Measurements from ENCODE around the gene ARHGAP26.

Gene ARHGAP26

DNA sequence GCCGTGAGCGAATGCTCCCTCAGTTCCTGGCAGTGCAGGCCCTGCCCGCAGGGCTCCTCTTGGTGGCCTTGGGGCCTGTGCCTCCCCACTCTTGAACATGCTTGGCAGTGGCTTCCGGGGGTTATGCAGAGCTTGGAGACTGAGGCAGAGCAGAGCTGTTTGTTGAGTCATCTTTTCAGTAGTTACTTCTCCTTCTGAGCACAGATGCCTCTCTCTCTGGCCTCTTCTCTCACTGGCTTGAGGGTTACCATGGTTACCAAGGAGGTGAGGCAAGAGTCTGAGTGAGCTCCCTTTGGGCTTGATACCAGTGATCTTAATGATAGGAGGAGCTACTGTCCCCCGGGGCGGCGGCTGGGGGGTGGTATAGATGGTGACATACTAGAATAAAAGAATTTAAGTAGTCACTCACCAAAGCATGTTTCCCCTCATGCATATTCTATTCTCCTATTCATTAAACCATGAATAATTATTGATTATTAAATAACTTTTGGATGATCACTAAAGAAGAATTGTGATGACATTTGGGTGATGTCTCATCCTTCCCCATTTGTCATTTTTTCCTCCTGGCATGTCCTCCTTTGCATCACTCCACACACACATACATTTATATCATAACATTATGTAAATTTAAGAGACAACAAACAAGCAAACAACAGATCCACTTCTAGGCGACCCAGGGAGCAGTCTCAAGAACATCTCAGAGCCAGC lies 111.1 kb downstream of the ARHGAP26 start:
- DNase-seq = no peak

DNA sequence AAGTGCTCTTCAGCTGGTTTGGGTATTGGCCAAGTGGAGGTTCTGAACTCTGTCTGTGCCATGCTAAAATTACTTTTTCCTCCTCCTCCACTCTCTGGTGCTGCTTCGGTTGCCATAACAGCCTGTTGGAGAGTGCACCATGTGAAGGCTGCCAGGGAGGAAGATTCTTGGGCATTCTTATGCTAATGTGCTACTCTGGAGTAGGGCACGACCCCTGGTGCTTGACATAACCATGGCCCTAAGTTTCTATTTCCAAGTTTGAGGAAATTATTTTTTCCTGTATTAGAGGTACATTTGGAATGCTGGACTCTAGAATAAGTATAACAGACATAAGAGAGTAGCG lies 111.6 kb downstream of the ARHGAP26 start:
- no peak for DNase-seq

DNA sequence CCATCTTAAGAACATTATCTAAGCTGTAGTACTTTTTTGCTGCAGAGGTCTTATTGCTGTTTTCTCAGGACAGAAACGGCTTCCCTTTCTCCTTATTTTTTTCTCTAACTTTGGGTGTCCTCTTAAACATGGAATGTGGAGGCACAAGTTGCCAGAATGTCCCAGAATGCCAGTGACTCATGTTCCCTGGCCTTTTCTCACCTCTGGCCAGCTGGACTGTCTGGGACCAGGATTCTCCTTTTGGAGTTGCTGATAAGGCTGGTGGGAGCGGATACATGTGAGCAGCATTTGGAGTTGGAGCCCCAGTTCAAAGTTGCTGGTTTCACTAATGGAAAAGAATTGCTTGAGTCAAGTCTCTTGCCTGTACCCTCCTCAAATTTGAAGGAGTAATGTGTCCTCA lies 112.8 kb downstream of the ARHGAP26 start:
- no peak for DNase-seq

DNA sequence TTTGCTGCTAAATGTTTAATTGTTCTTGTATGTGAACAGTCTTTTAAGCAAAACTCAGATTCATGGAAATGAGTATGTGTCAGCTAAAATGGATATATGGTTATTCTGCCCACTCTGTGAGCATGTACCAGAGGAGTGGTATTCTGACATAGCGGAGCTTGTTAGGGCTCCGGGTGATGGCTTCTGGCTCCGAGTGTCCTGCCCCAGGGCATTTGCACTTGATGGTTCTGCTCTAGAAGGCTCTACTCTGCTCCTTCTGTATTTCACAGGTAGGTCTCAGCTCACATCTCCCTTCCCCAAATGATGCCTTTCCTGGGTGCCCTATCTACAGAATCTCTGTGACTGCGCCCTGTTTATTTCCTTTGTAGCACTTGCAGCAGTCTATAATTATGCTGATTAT lies 113.3 kb downstream of the ARHGAP26 start:
- DNase-seq = no peak

DNA sequence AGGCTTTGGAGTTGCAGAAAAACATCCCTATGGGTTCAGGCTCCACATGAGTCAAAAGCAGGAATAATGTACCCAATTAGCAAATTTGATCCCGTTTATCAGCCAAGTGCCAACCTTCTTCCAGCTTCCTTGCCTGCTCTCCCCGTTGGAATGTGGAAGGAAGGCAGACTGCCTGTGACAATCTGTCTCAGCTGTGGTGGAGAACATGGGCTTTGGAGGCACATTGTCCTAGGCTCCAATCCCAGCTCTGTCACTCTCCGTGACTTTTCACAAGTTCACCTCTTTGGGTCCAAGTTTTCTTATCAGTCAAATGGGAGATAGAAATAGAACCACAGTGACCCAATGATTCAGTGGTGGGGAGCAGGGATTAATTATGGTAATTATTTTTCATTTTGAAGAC lies 113.9 kb downstream of the ARHGAP26 start:
- no peak for DNase-seq

DNA sequence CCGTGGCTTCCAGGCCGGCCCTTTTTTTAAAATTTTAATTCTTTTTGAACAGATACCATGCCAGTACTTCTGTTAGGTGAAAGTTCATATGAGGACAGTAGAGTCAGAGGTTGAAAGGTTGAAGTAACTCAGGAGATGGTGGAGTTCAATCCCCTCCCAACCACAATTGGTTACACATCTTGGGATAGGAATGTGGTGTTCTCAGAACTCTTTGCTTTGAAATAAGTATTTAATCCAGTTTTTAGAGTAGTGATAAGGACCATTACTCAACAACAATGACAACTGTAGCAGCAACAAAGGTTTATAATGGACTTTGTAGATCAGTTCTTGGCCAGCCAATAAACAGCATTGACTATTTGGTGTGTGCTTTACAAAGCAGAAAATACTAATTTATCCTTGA lies 116.0 kb downstream of the ARHGAP26 start:
- DNase-seq = no peak

DNA sequence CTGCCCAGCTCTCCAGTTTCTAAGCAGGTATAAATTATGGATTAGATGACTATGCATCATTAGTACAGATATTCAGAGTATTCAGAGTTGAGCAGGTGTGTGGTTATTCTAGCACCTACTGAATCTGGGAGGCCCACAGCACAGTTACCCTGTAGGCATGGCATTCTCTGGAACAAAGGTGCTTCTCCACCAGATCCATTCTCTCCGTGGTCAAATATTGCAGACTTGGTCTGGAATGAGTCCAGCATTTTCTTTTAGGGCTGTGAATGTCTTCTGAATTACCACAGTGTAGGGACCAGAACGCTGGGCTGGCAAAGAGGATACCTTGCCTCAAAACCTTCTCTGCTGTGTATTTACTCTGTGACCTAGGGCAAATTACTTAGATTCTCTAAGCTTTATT lies 116.8 kb downstream of the ARHGAP26 start:
- DNase-seq = no peak

DNA sequence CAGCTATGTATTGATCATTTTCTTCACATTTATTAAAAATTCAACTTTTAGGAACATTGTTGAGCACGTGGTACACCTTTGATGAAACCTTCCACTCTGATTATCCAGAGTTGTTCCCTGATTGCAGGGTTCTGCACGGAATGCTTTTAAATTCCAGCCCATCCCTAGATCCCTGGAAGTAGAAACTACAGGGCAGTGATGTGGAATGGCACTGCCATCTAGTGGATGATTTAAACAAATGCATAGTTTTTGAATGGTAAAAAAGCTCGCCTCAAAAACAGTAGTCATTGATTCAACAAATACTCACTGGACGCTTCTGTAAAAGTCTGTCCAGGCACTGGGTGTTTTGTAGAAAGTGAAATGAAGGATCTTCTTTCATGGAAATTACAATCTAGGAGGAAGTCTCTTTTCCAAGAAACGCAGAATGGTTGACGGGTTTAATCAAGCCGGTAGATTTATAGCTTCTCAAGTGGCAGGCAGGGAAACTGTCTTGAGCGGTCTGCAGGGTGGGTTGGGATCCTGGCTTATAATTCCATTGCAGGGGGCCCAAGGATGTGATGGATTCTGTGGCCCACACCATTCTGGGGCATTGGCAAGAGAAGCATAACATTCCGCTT lies 118.4 kb downstream of the ARHGAP26 start:
- DNase-seq = no peak

DNA sequence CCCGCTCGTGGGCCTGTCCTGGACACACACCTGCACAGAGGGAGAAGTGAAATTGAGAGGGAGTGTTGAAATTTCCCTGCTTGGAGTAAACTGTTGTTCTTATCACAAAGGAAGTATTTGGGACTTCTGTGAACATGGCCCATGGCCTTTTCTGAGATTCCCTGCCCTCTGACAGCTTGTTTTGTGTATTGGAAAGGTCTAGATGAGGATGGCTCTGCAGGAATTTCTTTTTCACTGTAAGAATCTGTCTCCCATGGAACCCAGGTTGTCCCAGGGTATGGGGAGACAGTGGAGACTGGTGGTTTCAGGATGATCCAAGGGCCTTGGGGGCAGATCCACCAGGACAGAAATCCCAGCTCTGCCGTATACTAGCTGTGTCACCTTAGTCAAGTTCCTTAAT lies 121.8 kb downstream of the ARHGAP26 start:
- no peak for DNase-seq

DNA sequence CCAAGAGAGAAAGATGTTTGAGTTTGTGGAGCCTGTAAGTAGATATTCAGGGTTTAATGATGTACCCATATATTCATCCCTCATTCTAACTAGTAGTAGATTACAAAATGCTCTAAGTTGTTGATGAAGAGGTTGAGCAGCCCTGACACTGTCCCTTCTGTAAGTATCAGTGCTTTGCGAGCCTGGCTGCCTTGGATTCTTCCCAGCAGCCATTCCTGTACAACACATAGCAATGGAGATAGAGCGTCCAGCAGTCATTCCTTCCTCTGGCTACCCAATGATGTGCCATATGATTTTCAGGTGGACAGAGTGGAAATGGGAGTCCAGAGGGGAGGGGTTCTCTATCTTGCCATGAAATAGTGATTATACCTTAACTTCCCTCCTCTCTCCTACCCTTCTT lies 124.1 kb downstream of the ARHGAP26 start:
- DNase-seq = no peak

DNA sequence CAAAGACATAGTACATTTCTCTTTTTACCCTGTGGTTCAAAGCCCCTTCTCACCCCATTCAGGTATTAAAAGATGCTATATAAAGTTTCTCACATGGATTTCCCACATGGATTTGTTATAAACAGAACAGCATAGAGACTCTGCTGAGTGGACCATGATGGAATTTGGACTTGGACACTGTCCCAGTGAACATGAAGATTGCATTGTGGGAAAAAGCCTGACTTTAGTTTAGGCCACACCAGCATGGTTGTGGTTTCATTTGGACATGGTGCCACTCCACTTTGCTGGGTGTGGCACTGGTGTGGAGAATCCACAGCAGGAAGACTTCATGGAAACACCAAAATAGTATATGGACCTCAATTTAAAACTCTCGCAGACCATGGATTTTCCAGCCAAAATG lies 124.6 kb downstream of the ARHGAP26 start:
- no peak for DNase-seq

DNA sequence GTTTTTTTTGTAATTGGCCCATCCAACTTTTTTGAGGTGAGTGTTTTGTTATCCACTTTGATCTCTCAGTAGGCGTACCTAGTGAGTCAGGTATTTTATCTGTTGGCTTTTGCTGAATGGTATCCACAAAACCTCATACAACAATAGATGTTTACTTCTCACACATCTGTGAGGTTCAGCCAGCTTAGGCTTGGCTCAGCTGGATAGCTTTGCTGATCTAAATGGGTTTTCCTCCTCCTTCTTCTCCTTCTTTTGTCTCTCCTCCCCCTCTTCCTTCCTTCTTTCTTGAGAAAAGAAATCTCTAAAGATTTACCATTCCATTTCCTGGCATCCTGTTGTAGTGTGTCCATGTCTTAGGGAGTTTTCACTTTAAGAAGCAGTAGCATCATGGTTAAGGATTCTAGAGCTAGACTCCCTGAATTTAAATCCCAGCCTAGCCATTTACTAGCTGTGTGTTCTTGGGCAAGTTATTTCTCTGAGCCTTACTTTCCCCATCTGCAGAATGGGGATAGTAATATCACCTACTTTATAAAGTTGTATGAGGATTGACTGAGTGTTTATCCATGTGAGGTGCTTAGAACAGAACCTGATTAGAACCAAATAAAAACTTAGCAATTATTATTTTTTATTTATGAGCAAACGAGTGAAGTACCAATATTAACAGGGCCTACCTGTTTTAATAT lies 126.3 kb downstream of the ARHGAP26 start:
- no peak for DNase-seq

DNA sequence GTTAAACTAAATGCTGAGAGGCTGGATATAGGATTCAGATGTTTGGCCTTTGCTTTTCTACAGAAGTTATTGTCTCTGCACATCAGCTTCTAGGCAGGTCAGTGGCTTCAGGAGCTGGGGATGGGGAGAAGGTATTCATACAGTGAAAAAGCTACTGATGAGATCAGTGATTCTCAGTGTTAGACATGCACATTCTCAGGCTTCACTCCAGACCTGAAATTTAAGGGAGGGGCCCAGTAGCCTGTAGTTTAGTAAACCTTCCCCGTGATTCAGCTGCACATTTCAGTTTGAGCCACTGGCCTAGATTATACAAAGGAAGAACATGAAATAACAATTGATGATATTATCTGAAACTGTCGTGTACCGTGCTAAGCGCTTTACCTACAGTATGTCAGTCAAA lies 127.2 kb downstream of the ARHGAP26 start:
- no peak for DNase-seq

DNA sequence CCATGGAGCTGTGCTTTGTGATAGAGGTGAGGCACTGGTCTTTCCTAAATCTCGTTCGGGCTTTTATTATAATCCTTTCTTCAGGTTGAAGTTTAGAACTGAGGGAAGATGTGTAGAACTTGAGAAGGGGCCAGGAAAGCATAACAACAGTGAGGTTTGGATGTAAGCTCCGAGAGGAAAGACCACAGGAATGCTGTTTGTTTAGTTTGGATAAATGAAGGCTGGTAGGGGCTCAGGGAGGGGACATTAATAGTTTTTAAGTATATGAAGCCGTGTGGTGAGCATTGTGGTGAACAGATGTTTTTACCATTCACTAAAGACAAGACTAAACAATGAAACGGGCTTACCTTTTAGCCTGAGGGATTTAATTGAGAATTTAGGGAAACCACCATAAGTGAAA lies 130.8 kb downstream of the ARHGAP26 start:
- no peak for DNase-seq

DNA sequence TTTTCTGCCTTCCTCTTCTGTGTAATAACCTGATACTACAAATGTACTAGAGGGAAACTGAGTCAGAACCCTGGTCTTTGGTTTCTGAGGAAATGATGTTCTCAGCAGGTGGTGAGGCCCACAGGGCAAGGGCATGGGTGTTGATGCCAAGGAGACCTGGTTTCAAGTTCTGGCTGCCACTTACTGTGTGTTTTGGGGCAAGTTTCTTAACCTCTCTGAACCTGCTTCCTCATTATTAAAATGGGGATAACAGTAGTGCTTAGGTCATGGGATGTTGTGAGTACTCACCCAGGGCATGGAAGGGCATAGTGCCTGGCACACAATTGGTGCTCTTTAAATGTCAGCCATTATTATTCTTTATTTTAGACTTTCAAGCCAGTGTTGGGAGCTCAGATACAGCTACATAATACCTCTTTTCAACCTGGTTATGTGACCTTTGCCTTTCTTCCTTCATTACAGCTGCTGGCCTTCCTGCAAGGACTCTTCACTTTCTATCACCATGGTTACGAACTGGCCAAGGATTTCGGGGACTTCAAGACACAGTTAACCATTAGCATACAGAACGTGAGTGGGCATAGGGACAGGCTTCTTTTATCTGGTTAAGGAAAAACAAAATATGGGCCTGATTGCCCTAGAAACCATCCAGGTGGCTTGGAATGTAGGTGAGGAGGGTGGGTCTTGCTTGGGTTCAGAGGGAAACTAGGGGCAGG lies 131.5 kb downstream of the ARHGAP26 start:
- no peak for DNase-seq

DNA sequence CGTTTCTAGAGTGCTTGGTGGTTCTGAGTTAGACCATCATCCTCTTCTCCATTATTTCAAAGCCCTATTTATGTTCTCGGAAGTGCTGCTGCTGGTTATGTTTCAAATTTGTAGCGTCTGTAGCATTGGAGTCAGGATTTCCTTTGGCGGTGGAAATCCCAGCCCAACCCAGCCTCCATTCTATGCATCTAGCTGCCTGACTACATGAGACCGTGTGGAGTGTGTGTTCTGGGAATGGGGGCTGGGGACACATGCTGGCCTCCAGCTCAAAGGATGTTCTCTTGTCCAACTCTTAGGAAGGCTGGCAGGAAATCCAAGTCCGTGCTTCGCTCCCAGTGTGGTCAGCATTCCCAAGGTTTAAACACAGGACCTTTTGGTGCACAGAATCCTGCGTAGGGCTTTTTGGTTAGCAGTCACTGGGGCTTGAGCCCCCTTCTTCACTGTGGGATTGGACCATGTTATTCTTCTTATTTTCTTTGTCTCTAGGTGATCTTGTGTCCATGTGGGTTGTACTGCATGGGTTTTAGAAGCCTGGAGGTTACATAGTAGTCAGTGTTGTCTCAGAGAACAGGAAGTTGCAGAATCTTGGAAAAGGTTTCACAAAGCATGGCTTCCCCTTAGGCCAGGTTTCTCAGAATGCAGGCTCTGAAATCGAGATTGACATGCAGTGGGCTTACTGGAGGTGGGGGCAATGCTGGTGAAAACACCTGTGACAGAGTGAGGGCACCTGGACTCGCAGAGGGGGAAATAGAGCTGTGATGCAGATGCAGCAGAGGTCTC lies 132.2 kb downstream of the ARHGAP26 start:
- no peak for DNase-seq

DNA sequence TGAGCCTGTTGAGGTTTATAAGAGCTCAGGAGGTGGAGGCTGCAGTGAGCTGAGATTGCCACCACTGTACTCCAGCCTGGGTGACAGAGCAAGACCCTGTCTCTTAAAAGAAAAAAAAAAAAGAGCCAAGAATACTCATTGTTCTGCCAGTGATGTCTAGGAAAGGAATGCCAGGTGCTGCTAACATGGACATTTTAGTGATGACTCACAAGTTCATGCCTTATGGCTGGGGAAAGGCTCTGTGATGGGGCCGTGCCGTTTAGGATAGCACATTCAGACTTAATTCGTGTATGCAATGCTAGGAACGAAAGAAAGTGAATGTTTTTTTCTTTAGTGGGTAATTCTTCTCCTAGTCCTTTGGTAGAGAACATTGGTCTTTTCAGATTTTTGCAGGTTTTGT lies 134.2 kb downstream of the ARHGAP26 start:
- DNase-seq = no peak

DNA sequence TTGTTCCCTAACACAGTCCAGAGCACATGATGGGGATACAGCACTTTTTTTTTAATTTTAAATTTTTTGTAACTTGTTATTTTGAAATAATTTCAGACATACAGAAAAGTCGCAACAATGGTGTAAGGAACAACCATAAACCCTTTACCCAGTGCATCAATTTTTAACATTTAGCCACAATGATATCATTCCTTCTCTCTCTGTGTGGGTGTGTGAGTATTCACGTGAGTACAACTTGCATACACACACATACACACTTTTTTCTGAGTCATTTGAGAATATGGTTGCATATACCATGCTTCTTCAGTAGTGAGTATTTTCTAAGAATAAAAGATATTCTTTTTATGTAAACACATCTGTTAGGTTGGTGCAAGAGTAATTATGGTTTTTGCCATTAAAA lies 135.2 kb downstream of the ARHGAP26 start:
- no peak for DNase-seq

DNA sequence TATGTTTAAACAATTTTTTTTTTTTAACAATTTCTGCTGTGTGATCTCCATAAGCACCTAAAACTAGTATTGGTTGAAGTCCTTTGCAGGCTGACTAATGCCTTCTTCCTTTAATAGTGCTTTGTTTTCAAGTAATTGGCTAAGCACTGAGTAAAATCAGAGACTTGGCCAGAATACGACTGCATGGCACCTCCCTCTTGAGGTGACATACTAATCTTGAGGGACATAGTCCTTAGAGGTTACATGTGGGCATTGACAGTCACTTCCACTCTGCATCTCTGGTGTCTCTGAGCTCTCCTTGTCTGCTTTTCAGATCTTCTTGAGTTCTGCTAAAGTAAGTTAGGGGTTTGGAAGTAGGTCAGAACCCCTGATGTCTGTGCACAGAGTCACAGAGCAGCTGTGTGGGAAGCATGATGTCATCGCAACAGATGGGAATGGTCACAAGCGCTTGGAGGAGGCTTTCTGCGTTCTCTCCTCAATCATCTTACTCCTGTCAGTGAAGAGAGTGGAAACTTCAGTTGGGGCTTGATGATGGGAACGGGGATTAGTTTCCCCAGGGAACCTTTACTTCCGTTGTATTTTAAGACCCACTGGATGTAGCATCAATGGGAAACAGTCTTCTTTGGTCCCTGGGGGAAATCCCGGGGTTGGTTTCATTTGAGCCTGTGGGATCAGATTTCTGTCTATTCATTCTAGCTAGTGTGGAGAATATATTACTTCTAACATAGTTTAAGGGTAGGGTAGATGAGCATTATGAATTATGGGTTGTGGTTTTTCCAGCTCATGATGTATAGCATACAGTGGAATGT lies 136.9 kb downstream of the ARHGAP26 start:
- no peak for DNase-seq

DNA sequence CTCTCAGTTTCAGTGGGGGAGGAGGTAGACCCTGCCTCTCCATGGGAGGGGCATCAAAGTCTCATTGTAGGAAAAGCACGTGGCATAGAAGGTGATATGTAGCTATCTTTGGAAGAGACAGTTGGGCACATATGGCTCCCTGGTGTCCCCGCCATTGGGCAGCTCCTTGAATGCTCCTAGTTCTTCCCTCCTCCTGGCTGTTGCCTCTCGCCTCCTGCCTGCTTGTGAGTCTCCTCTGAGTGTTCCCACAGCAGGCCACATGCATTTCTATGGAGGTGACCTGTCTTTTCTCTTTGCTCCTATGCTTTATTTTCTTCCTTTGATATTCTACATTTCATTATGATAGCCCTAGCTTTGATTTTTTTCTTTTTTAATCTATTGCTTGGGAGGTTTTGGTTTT lies 138.5 kb downstream of the ARHGAP26 start:
- no peak for DNase-seq

DNA sequence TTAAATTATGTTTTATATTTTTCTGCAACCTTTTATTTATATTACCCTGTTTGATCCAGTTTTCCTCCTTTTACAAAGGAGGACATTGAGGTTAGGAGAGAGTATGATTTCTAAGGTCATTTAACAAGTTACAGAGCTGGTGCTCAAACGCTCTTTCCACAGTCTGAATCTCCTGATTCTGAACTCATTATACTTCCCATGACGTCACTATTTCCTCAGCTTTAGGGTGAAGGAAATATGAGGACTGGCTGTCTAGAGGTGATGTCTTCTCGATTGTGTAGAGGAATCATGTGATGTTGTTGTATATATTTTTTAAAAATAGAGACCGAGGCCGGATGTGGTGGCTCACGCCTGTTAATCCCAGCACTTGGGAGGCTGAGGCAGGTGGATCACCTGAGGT lies 140.0 kb downstream of the ARHGAP26 start:
- DNase-seq = no peak

DNA sequence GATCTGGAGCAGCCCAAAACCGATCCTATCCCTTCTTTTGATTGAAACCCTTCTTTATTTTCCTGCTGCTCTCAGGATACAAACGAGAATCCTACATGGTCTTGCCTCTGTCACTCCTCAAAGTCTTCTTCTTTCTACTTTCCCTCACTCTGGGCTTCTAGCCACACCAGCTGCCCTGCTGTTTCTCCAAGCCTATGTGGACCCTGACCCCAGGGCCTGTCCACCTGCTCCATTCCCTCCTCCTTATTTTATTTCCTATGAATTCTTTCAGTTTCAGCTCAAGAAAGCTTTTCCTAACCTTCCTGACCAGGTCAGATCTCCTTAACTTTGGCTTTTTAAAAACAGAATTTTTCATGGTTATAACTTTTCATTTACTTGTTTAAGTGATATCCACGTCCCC lies 141.0 kb downstream of the ARHGAP26 start:
- no peak for DNase-seq

All from activated CD4-positive, alpha-beta T cell treated with anti-CD3 and anti-CD28 coated beads for 1 hour (primary cell).